SK-N-MC (cell line): ENCODE data around the gene CROCC.
"Not testable (repeated sequence)": the region's sequence is repeated elsewhere in the genome, so short reads cannot be mapped to it uniquely, and the experiment has no call there.

Experiments
- DNase-seq: peaks from one replicate; pipeline ENCODE4 v3.0.0-alpha.2; 2011; ENCODE audit warnings: low read depth, low spot score
- H3K27ac ChIP-seq: fragments of 200-600 bp; sonication (generic); 2 replicates; pipeline ENCODE4 v1.5.1; 2016; ENCODE audit warnings: mixed run types
- H3K36me3 ChIP-seq: fragments of 200-600 bp; sonication (generic); 2 replicates; pipeline ENCODE4 v1.6.1; 2017; ENCODE audit warnings: antibody characterized with exemption, low read length, mixed read lengths; ENCODE audit not compliant: insufficient read depth
- H3K4me3 ChIP-seq: fragments of 200-600 bp; sonication (generic); 2 replicates; pipeline ENCODE4 v1.5.1; 2016
- H3K9ac ChIP-seq: fragments of 200-600 bp; sonication (generic); 2 replicates; pipeline ENCODE4 v1.8.0; 2017; ENCODE audit warnings: mixed run types, mixed read lengths; ENCODE audit not compliant: insufficient read length
- H3K9me3 ChIP-seq: fragments of 200-600 bp; sonication (generic); 2 replicates; pipeline ENCODE4 v1.6.1; 2017; ENCODE audit warnings: low read depth, mild to moderate bottlenecking, antibody characterized with exemption, low read length, moderate library complexity, mixed read lengths
- EZH2 ChIP-seq: fragments of 200-600 bp; sonication (generic); IDR thresholded peaks from one replicate; pipeline ENCODE4 v1.6.1; 2017; ENCODE audit warnings: antibody characterized with exemption
- FOXP2 ChIP-seq: optimal IDR thresholded peaks from 2 replicates; pipeline ENCODE3; 2011; ENCODE audit warnings: mild to moderate bottlenecking, moderate library complexity; ENCODE audit not compliant: insufficient read depth; ENCODE audit errors: extremely low read length, control extremely low read depth
- POLR2AphosphoS5 ChIP-seq: IDR thresholded peaks from 2 replicates; pipeline ENCODE4 v1.6.1; 2012; ENCODE audit warnings: mild to moderate bottlenecking, low read depth, low read length, borderline replicate concordance

The CROCC gene

DNA sequence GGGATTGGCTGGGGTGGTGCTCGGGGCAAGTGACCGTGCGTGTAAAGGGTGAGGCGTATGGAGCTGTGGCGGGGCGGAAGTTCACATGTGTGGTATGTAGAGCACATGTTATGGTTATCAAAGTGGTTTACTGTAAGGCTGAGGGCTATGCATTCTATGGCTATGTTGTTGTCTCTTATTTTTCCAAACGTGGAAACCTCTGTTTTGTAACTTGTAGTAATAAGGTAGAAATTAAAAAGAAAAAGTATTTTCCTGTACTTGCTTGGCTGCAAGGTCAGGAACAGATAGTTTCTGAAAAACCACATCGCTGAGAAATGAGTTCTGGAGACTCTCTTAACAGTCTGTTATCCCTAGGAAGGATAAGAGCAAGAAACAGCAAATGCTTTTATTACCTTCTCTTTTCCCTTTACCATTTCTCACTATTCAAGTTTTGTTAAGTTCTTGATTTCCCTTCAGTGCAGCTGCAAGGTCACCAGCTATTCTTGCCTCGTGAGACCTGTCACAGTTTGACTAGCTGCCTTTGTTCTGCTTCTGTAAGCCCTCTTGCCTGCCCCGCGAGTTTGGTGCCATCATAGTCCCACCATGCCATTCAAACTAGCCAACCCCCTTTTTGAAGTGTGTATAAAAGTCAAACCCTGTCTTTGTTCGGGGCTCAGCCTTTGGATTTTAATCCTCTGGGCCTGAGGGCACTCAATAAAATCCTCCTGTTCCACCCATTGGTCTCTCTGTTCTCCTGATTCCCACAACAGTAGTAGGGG, 16.4 kb upstream of the CROCC start:
- no peak for TF ChIP-seq EZH2
- TF ChIP-seq POLR2AphosphoS5 = peak; percentile 100
- Histone ChIP-seq H3K9me3 (no peaks in the 10 kb centered on the region), H3K9ac (peak overlapping the region; percentile 96), H3K36me3 (no peaks in the 10 kb centered on the region), H3K27ac (peak overlapping the region; percentile 98), H3K4me3 (peak overlapping the region; percentile 88)
- peak; percentile 99 for DNase-seq

DNA sequence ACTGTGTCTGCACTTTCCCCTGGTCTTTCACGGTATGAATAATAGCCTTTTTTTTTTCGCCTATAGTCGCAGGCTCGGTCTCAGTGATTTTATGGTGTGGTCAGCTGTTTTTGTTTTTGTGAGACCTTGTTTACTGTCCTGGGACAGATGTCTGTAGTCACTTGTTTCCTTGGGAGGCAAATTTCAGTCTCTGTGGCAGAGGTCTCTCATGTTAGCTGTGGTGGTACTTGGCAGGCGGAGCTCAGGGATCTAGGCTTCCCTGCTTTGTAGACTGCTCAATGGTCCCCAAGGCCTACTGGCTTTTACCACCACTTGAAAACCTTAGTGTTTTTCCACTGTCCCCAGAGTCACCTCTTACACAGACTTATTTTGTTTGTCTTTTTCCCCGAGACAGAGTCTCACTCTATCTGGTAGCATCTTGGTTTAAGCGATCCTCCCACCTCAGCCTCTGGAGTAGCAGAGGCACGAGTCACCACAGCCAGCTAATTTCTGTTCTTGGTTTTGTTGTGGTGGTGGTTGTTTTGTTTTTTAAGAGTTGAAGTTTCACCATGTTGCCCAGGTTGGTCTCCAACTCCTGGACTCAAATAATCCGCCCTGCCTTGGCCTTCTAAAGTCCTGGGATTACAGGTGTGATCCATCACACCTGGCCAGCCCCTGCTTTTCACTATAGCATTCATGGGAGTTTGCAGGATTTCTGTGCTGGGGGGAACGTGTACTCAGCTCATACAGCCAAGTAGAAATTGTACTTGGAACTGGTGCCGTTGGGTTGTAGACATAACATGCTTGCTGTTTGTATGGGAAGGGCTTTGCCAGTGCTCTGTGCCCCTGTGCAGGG, 15.6 kb upstream of the CROCC start:
- no peaks in the 10 kb centered on the region for H3K9me3 ChIP-seq
- TF ChIP-seq EZH2 (no peak), FOXP2 (no peak), POLR2AphosphoS5 (no peak)
- no peaks in the 10 kb centered on the region for H3K36me3 ChIP-seq
- H3K27ac ChIP-seq = peak overlapping the region; percentile 98
- peak overlapping the region; percentile 46 for H3K4me3 ChIP-seq
- no peak overlapping the region for H3K9ac ChIP-seq
- no peak for DNase-seq

DNA sequence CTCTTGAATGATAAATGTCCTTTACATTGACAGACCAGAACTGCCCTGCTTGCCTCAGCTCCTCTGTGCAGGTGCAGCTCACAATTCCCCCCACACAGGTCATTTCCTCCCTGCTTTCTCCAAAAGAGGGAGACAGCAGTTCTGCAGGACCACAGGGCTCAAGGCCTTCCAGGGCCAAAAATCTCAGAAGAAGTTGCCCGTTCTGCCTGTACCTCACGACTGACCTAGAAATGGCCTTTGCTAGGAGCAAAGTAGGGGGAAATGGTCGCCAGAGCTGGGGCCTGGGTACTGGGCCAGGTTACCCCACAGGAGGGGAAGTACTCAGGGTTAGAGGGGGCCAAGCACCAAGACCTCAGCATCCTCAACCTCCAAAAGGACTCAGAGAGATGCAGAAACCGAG, 14.9 kb upstream of the CROCC start:
- Histone ChIP-seq H3K9me3 (no peaks in the 10 kb centered on the region), H3K4me3 (no peak overlapping the region), H3K27ac (no peak overlapping the region), H3K9ac (no peak overlapping the region), H3K36me3 (no peaks in the 10 kb centered on the region)
- no peak for DNase-seq
- no peak for TF ChIP-seq POLR2AphosphoS5
- TF ChIP-seq FOXP2 = no peak
- no peak for TF ChIP-seq EZH2

DNA sequence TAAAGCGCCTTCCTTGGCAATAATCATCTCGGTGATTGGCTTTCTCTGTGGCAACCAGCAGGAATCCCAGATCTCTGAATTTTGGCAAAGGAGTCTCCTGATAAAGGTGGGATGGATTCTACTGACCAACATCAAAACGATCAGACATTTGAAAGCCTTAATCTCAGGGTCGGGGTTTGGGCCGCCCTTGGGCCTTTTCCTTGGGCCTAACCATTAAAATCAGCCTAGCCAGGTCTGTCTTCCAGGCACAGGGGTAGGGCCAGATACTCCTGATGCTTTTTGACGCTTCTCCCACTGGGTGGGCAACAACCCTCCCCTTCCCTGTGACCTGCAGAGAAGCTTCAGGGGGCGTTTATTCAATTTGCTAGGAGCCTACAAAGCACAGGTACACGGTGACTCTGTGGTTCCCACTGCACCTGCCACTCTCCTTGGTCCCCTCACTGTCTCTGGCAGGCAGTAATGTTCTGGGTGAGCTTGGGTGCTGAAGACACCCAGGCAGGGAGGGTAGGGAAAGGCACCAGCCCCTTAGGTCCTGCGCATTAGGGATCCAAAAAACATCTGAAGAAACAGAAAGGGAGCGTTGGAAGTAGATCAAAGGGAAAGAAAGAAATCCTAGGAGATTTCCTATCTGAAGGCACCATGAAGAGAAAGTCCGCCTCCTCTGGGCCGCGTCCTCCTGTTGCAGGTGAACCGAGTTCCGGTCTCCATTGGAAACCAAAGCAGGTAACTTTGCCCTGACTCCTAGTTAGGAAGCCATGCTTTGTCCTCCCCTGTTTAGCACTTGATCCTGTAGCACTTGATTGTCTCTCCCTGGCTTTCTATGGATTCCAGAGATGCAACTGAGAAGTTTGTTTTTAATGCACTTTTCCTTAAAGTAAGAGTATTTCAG, 13.6 kb upstream of the CROCC start:
- no peak for DNase-seq
- TF ChIP-seq POLR2AphosphoS5 = no peak
- TF ChIP-seq EZH2 = no peak
- TF ChIP-seq FOXP2 = no peak
- no peak overlapping the region for H3K9ac ChIP-seq

DNA sequence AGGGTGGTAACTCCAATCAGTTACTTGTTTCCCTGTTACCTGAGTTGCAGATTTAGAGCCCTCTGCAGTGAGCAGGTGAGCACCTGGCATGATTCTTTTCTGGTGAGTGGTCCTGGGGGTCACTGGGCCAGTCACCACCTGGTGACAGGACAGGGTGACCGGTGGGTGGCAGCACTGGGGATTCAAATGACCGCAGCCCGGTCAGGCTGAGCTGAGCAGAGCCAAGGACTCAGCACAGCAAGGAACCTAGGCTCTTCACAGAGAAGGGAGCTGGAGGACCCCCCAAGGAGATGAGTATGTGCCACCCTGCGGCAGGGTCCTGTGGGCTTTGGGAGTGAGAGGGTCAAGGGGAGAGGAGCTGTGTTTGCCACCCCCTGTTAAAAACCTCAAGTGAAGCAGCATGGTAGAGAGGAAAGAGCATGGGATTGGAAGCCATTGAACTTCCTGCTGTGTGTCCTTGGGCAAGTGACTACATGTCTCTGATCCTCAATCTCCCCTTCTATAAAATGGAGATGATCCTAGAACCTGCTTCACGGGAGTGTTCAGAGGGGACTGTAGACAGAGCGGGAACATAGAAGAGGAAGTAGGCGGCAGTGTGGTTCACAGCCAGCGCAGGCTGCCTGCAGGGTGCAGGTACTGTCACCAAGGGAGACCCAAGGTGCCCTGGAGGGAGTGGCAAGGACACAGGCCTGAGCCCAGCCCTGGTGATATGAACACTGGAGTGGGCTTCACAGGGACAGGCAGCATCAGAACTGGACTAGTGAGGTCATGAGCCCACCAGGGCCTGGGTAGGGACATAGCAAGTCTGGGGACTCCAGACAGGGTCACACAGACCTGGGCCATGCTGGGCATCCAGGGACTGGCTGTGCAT, 9.6 kb upstream of the CROCC start:
- H3K36me3 ChIP-seq, H3K4me3 ChIP-seq, DNase-seq, H3K27ac ChIP-seq, H3K9ac ChIP-seq, H3K9me3 ChIP-seq: not testable (repeated sequence)

More for the DNA sequence above, 13.6 kb upstream of the CROCC start:
- Histone ChIP-seq H3K4me3 (no peak overlapping the region), H3K9me3 (no peaks in the 10 kb centered on the region), H3K27ac (no peak overlapping the region), H3K36me3 (no peaks in the 10 kb centered on the region)

DNA sequence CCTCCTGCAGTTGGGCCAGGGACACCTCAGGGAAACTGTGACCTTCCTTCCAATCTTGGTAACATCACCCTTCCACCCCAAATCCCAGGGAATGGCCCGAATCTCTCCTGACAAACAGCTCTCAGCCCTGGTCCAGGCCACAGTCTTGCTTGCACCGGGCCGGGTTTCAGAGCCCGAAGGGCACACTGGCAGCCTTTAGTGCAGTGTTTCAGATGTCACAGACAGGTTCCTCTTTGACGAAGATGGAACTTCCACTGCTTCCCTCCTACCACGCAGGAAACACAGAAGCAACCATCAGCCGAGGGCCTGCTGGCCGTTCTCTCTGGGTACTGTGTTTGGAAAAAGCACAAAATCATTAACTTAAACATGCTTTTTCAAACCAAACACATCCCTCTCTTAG, 9.0 kb upstream of the CROCC start:
- not testable (repeated sequence) for H3K9me3 ChIP-seq, H3K27ac ChIP-seq, H3K9ac ChIP-seq, H3K4me3 ChIP-seq, H3K36me3 ChIP-seq, DNase-seq

DNA sequence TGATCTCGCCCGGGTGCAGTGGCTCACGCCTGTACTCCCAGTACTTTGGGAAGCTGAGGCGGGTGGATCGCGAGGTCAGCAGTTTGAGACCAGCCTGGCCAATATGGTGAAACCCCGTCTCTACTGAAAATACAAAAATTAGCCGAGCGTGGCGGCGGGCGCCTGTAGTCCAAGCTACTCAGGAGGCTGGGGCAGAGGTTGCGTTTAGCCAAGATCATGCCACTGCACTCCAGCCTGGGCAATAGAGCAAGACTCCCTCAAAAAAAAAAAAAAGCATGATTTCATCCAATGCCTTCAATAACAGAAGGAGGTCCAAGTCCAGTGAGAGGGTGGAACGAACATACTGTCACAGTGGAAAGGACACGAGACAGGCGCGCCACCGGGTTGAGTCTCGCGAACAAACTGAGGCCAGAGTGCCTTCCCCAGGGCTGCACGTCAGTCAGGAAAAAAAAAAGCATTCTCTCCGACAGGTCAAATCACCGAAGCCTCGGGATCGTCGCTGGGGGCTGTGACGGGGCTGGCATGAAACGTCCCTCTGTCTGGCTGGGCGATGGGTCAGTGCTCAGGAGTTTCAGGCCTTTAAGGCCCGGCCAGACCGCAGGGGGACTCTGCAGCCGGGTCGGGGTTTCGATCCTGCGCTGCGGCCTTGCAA, 8.4 kb upstream of the CROCC start:
- TF ChIP-seq EZH2 (no peak), FOXP2 (no peak), POLR2AphosphoS5 (no peak)
- Histone ChIP-seq H3K27ac (no peak overlapping the region), H3K9ac (peak overlapping the region; percentile 76)

More for the DNA sequence above, 8.4 kb upstream of the CROCC start:
- H3K36me3 ChIP-seq = no peaks in the 10 kb centered on the region
- DNase-seq = no peak
- H3K4me3 ChIP-seq = peak overlapping the region; percentile 79
- no peaks in the 10 kb centered on the region for H3K9me3 ChIP-seq
